ENCODE data around the gene SOCS1. TPM values are rescaled to one million over a fixed set of nuclear protein-coding genes. Genes with fewer than 3 reads are reported as not detected.

SOCS1 gene
- total and polyA plus RNA-seq, 2 experiments from 2014 or later, result 84.7 to 104 TPM

DNA sequence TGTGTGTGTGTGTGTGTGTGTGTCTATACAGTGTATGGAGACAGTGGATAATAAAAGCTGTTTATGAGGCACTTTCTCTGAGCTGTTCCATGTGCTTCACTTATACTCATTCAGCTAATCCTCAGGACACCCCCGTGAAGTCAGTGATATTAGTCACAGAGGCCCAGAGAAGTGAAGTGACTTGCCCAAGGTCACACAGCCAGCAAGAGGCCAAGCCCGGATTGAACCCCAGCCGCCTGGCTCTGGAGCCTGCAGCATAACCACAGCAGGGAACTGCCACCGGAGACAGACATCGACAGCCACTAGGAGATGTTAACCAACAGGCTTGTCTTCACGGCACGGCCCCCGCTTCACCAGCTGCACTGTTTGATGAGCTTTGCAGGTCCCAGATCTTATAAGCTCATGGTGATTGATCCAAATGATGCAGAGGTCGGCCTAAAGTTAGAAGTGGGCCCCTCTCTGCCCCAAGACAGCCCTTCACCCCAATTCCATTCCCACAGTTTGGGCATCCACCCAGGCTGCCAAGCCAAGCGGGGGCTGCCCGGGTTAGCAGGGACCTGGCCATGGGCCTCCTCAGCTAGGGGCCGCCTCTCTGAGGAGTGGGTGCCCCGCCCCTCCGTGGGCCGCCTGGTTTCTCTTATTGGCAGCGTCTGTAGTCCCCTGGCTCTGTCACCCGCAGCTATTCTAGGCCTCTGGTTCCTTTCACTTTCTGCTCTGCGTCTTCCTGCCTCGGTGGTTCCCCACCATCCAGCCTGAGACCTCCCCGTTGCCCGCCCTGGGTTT lies 30.9 kb downstream of the SOCS1 start (continued):
- TF ChIP-seq, protein P1, sequence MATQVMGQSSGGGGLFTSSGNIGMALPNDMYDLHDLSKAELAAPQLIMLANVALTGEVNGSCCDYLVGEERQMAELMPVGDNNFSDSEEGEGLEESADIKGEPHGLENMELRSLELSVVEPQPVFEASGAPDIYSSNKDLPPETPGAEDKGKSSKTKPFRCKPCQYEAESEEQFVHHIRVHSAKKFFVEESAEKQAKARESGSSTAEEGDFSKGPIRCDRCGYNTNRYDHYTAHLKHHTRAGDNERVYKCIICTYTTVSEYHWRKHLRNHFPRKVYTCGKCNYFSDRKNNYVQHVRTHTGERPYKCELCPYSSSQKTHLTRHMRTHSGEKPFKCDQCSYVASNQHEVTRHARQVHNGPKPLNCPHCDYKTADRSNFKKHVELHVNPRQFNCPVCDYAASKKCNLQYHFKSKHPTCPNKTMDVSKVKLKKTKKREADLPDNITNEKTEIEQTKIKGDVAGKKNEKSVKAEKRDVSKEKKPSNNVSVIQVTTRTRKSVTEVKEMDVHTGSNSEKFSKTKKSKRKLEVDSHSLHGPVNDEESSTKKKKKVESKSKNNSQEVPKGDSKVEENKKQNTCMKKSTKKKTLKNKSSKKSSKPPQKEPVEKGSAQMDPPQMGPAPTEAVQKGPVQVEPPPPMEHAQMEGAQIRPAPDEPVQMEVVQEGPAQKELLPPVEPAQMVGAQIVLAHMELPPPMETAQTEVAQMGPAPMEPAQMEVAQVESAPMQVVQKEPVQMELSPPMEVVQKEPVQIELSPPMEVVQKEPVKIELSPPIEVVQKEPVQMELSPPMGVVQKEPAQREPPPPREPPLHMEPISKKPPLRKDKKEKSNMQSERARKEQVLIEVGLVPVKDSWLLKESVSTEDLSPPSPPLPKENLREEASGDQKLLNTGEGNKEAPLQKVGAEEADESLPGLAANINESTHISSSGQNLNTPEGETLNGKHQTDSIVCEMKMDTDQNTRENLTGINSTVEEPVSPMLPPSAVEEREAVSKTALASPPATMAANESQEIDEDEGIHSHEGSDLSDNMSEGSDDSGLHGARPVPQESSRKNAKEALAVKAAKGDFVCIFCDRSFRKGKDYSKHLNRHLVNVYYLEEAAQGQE (IDR thresholded peaks at IDR 0.05; ENCODE audit: unreplicated experiment), result no peak
- TF ChIP-seq JUNB (IDR thresholded peaks at IDR 0.05; ENCODE audit: unreplicated experiment) (no peak), NANOG (IDR thresholded peaks at IDR 0.05; ENCODE audit: borderline replicate concordance) (no peak), EZH2 (IDR thresholded peaks at IDR 0.05; ENCODE audit: low read depth, unreplicated experiment) (no peak), EZH2phosphoT487 (IDR thresholded peaks at IDR 0.05; ENCODE audit: unreplicated experiment) (no peak)

DNA sequence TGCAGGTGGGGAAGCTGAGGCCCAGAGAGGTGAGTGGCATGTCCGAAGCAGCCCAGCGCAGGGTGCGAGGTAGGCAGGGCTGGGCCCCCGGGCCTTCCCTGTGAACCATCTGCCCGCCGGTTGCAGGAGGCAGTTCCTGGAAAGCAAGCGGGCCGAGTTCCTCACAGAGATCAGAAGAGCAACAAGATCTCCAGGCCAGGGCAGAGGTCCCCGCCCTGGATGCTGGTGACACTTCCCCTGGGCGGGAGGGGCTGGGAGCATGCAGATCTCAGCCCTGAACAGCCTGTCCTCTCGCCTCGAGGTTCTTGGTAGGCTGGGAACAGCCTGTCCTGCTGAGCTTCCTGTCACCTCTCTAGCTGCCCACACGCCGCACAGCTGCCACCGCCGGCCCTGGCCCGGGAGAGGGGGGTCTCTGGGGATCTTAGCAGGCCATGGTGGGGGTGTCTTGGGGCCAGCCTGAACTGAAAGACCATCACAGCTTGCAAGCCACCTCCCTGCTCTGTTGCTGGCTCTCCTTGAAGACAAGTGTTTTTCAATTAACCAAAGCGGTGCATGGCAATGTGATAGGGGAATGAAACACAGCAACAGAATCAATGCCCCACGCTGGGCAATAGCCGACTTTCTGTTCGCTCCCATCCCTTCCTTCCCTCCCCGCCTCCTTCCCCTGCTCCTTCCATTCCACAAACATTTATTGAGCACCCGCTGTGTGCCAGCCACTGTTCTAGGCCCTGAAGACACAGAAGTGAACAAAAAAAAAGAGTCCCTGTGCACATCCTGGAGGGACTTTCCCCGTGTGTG lies 31.7 kb downstream of the SOCS1 start:
- H2AFZ ChIP-seq, result peak overlapping the region; percentile 69
- no peaks in the 10 kb centered on the region for H3K27me3 ChIP-seq (ENCODE audit: insufficient read depth)
- Mint-ChIP-seq H3K4me1 (peaks cover 2% of the 10 kb centered on the region; the same call in 1 of the 3 replicates), H3K9me3 (peaks cover 6% of the 10 kb centered on the region), H3K27ac (no peak overlapping the region), H3K36me3 (ENCODE audit: low read depth) (no peaks in the 10 kb centered on the region), H3K27me3 (ENCODE audit: insufficient read depth, low read depth, poor library complexity) (peaks cover 9% of the 10 kb centered on the region), H3K4me3 (no peak overlapping the region)
- H3K9me2 ChIP-seq (ENCODE audit: insufficient read depth), result no peaks in the 10 kb centered on the region
- H3K27ac ChIP-seq (ENCODE audit: low read depth), result no peak overlapping the region
- no peaks in the 10 kb centered on the region for H3F3A ChIP-seq (replicated peaks; ENCODE audit: low read depth)
- DNase-seq (ENCODE audit: low spot score) (peak; percentile 47), ATAC-seq (peak; percentile 89)
- H3K4me1 ChIP-seq (ENCODE audit: insufficient read depth), result no peaks in the 10 kb centered on the region
- no peaks in the 10 kb centered on the region for H4K20me1 ChIP-seq (replicated peaks; ENCODE audit: insufficient read depth)
- H3K36me3 ChIP-seq (ENCODE audit: insufficient read depth), result no peaks in the 10 kb centered on the region
- H3K79me2 ChIP-seq (replicated peaks; ENCODE audit: insufficient read depth), result no peaks in the 10 kb centered on the region
- H3K4me2 ChIP-seq, result no peak overlapping the region
- H3K4me3 ChIP-seq, result no peak overlapping the region
- TF ChIP-seq, protein P2, sequence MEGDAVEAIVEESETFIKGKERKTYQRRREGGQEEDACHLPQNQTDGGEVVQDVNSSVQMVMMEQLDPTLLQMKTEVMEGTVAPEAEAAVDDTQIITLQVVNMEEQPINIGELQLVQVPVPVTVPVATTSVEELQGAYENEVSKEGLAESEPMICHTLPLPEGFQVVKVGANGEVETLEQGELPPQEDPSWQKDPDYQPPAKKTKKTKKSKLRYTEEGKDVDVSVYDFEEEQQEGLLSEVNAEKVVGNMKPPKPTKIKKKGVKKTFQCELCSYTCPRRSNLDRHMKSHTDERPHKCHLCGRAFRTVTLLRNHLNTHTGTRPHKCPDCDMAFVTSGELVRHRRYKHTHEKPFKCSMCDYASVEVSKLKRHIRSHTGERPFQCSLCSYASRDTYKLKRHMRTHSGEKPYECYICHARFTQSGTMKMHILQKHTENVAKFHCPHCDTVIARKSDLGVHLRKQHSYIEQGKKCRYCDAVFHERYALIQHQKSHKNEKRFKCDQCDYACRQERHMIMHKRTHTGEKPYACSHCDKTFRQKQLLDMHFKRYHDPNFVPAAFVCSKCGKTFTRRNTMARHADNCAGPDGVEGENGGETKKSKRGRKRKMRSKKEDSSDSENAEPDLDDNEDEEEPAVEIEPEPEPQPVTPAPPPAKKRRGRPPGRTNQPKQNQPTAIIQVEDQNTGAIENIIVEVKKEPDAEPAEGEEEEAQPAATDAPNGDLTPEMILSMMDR (conservative IDR thresholded peaks at IDR 0.05; ENCODE audit: low read depth in 2 of 2), result no peak
- TF ChIP-seq, protein P3, sequence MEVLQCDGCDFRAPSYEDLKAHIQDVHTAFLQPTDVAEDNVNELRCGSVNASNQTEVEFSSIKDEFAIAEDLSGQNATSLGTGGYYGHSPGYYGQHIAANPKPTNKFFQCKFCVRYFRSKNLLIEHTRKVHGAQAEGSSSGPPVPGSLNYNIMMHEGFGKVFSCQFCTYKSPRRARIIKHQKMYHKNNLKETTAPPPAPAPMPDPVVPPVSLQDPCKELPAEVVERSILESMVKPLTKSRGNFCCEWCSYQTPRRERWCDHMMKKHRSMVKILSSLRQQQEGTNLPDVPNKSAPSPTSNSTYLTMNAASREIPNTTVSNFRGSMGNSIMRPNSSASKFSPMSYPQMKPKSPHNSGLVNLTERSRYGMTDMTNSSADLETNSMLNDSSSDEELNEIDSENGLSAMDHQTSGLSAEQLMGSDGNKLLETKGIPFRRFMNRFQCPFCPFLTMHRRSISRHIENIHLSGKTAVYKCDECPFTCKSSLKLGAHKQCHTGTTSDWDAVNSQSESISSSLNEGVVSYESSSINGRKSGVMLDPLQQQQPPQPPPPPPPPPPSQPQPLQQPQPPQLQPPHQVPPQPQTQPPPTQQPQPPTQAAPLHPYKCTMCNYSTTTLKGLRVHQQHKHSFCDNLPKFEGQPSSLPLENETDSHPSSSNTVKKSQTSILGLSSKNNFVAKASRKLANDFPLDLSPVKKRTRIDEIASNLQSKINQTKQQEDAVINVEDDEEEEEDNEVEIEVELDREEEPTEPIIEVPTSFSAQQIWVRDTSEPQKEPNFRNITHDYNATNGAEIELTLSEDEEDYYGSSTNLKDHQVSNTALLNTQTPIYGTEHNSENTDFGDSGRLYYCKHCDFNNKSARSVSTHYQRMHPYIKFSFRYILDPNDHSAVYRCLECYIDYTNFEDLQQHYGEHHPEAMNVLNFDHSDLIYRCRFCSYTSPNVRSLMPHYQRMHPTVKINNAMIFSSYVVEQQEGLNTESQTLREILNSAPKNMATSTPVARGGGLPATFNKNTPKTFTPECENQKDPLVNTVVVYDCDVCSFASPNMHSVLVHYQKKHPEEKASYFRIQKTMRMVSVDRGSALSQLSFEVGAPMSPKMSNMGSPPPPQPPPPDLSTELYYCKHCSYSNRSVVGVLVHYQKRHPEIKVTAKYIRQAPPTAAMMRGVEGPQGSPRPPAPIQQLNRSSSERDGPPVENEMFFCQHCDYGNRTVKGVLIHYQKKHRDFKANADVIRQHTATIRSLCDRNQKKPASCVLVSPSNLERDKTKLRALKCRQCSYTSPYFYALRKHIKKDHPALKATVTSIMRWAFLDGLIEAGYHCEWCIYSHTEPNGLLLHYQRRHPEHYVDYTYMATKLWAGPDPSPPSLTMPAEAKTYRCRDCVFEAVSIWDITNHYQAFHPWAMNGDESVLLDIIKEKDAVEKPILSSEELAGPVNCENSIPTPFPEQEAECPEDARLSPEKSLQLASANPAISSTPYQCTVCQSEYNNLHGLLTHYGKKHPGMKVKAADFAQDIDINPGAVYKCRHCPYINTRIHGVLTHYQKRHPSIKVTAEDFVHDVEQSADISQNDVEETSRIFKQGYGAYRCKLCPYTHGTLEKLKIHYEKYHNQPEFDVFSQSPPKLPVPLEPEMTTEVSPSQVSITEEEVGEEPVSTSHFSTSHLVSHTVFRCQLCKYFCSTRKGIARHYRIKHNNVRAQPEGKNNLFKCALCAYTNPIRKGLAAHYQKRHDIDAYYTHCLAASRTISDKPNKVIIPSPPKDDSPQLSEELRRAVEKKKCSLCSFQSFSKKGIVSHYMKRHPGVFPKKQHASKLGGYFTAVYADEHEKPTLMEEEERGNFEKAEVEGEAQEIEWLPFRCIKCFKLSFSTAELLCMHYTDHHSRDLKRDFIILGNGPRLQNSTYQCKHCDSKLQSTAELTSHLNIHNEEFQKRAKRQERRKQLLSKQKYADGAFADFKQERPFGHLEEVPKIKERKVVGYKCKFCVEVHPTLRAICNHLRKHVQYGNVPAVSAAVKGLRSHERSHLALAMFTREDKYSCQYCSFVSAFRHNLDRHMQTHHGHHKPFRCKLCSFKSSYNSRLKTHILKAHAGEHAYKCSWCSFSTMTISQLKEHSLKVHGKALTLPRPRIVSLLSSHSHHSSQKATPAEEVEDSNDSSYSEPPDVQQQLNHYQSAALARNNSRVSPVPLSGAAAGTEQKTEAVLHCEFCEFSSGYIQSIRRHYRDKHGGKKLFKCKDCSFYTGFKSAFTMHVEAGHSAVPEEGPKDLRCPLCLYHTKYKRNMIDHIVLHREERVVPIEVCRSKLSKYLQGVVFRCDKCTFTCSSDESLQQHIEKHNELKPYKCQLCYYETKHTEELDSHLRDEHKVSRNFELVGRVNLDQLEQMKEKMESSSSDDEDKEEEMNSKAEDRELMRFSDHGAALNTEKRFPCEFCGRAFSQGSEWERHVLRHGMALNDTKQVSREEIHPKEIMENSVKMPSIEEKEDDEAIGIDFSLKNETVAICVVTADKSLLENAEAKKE (CRISPR knock-in tag; IDR thresholded peaks at IDR 0.05), result no peak
